Measurements from ENCODE around the gene NEMF. TPM values are rescaled to one million over a fixed set of nuclear protein-coding genes. Genes with fewer than 3 reads are reported as not detected.

The NEMF gene
- total RNA-seq, 1 experiment from 2014 or later: 54.0 TPM

DNA sequence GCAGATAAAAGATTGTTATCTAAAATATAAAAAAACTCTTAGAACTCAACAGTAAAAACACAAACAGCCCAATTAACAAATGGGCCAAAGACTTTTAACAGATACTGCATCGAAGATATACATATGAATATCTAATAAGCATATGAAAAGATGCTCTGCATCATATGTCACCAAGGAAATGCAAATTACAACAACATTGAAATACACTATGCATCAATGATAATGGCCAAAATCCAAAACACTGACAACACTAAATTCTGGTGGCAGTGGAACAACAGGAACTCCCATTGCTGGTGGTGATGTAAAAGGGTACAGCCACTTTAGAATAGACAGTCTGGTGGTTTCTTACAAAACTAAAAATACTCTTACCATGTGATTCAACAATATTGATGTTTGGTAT, 43.8 kb downstream of the NEMF start:
- Histone ChIP-seq H3K9me2 (replicated peaks; ENCODE audit: low read length) (no peaks in the 10 kb centered on the region), H3K4me2 (ENCODE audit: low read length) (no peak overlapping the region), H4K20me1 (ENCODE audit: low read length) (no peaks in the 10 kb centered on the region), H3K9ac (ENCODE audit: low read length) (no peak overlapping the region), H3K79me2 (ENCODE audit: low read length) (no peaks in the 10 kb centered on the region), H3K36me3 (ENCODE audit: low read depth, low read length) (peaks cover 59% of the 10 kb centered on the region), H3K4me3 (ENCODE audit: low read length) (no peak overlapping the region), H3K9me3 (ENCODE audit: low read length) (no peaks in the 10 kb centered on the region), H3K4me1 (ENCODE audit: insufficient read depth, low read length) (no peaks in the 10 kb centered on the region), H2AFZ (ENCODE audit: low read length) (no peak overlapping the region), H3K27ac (ENCODE audit: low read length) (no peak overlapping the region), H3F3A (ENCODE audit: low read length, unreplicated experiment) (peaks cover 4% of the 10 kb centered on the region), H3K27me3 (ENCODE audit: low read length) (no peaks in the 10 kb centered on the region)
- DNase-seq (no peak), ATAC-seq (no peak)
- intact Hi-C loops (cut with micrococcal nuclease): no loop called here
- TF ChIP-seq EZH2phosphoT487 (IDR thresholded peaks at IDR 0.05; ENCODE audit: borderline replicate concordance, low read length): no peak
- BruUV-seq (replicated peaks): no TSS peak
- POLR2A ChIA-PET (ENCODE audit: unreplicated experiment): no interaction called here
- CTCF ChIA-PET: no interaction called here

DNA sequence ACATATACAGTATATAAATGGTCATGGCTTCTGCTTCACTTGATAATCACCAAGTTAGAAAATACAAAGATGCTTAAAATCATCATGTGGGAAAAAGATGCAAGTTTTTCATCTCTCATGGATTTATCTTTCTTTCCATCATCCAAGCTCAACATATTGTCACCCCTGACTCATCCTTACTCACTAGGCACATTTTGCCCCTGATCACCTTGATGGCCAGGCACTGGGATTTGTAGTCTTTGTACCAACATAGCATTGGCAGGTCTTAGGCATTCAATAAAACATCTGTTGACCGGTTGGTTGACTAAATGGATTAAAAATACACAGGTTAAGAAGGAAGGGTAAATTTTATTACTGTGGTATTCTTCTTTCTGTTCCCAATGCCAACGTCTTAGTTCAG, 56.6 kb downstream of the NEMF start:
- no peaks in the 10 kb centered on the region for H3K79me2 ChIP-seq (ENCODE audit: low read length)
- H3K9me3 ChIP-seq (ENCODE audit: low read length): no peaks in the 10 kb centered on the region
- TF ChIP-seq EZH2phosphoT487 (IDR thresholded peaks at IDR 0.05; ENCODE audit: borderline replicate concordance, low read length) (no peak), EZH2 (IDR thresholded peaks at IDR 0.05; ENCODE audit: low read length, unreplicated experiment) (no peak)
- TF ChIP-seq, protein P1, sequence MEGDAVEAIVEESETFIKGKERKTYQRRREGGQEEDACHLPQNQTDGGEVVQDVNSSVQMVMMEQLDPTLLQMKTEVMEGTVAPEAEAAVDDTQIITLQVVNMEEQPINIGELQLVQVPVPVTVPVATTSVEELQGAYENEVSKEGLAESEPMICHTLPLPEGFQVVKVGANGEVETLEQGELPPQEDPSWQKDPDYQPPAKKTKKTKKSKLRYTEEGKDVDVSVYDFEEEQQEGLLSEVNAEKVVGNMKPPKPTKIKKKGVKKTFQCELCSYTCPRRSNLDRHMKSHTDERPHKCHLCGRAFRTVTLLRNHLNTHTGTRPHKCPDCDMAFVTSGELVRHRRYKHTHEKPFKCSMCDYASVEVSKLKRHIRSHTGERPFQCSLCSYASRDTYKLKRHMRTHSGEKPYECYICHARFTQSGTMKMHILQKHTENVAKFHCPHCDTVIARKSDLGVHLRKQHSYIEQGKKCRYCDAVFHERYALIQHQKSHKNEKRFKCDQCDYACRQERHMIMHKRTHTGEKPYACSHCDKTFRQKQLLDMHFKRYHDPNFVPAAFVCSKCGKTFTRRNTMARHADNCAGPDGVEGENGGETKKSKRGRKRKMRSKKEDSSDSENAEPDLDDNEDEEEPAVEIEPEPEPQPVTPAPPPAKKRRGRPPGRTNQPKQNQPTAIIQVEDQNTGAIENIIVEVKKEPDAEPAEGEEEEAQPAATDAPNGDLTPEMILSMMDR (conservative IDR thresholded peaks at IDR 0.05; ENCODE audit: low read depth, low read length): no peak
- no peak overlapping the region for H2AFZ ChIP-seq (ENCODE audit: low read length)
- H3K4me2 ChIP-seq (ENCODE audit: low read length): no peak overlapping the region
- peaks cover 11% of the 10 kb centered on the region for H3K4me1 ChIP-seq (ENCODE audit: insufficient read depth, low read length)
- no peaks in the 10 kb centered on the region for H4K20me1 ChIP-seq (ENCODE audit: low read length)
- ATAC-seq: peak; percentile 92
- H3K36me3 ChIP-seq (ENCODE audit: low read depth, low read length): peaks cover 61% of the 10 kb centered on the region
- intact Hi-C loops (cut with micrococcal nuclease): no loop called here
- no TSS peak for BruUV-seq (replicated peaks)
- H3K27me3 ChIP-seq (ENCODE audit: low read length): no peaks in the 10 kb centered on the region
- no peak overlapping the region for H3K27ac ChIP-seq (ENCODE audit: low read length)
- H3K9ac ChIP-seq (ENCODE audit: low read length): no peak overlapping the region
- H3K9me2 ChIP-seq (replicated peaks; ENCODE audit: low read length): no peaks in the 10 kb centered on the region
- CTCF ChIA-PET: interaction anchor here (0.6 to 0.9 kb wide), 2 partner anchors 58 to 162 kb away, joined by 3 read pairs; no protein-coding TSS in a partner anchor
- POLR2A ChIA-PET (ENCODE audit: unreplicated experiment): interaction anchor here (0.8 kb wide), 1 partner anchor 162 kb away, joined by 5 read pairs; no protein-coding TSS in a partner anchor
- peak; percentile 79 for DNase-seq
- H3K4me3 ChIP-seq (ENCODE audit: low read length): no peak overlapping the region
- no peaks in the 10 kb centered on the region for H3F3A ChIP-seq (ENCODE audit: low read length, unreplicated experiment)

DNA sequence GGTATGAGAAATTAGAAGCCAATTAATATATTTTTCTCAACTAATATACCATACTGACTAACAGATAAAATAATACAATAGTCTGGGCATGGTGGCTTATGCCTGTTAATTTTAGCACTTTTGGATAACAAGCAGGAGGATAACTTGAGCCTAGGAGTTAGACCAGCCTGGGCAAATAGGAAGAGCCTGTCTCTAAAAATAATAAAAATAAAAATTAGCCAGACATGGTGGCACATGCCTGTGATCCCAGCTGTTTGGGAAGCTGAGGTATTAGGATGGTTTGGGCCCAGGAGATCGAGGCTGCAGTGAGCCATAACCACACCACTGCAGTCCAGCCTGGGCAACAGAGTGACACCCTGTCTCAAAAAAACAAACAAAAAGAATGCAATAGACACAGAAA, 60.0 kb downstream of the NEMF start:
- TF ChIP-seq, protein P1 (conservative IDR thresholded peaks at IDR 0.05; ENCODE audit: low read depth, low read length): no peak
- TF ChIP-seq EZH2phosphoT487 (IDR thresholded peaks at IDR 0.05; ENCODE audit: borderline replicate concordance, low read length): no peak
- no peak for TF ChIP-seq EZH2 (IDR thresholded peaks at IDR 0.05; ENCODE audit: low read length, unreplicated experiment)
- Histone ChIP-seq H3K27ac (ENCODE audit: low read length) (no peak overlapping the region), H3K9me2 (replicated peaks; ENCODE audit: low read length) (no peaks in the 10 kb centered on the region), H3K9me3 (ENCODE audit: low read length) (no peaks in the 10 kb centered on the region), H3K36me3 (ENCODE audit: low read depth, low read length) (peaks cover 52% of the 10 kb centered on the region), H3K4me1 (ENCODE audit: insufficient read depth, low read length) (peaks cover 11% of the 10 kb centered on the region), H3K4me2 (ENCODE audit: low read length) (no peak overlapping the region), H3K27me3 (ENCODE audit: low read length) (no peaks in the 10 kb centered on the region), H3K9ac (ENCODE audit: low read length) (no peak overlapping the region), H3K4me3 (ENCODE audit: low read length) (no peak overlapping the region), H3K79me2 (ENCODE audit: low read length) (no peaks in the 10 kb centered on the region), H3F3A (ENCODE audit: low read length, unreplicated experiment) (no peaks in the 10 kb centered on the region), H2AFZ (ENCODE audit: low read length) (no peak overlapping the region), H4K20me1 (ENCODE audit: low read length) (no peaks in the 10 kb centered on the region)
- intact Hi-C loops (cut with micrococcal nuclease): no loop called here
- no TSS peak for BruUV-seq (replicated peaks)
- CTCF ChIA-PET: no interaction called here
- ATAC-seq (no peak), DNase-seq (no peak)
- POLR2A ChIA-PET (ENCODE audit: unreplicated experiment): no interaction called here
